Natural killer cell (primary cell): ENCODE results near the gene XCR1. TPM values are rescaled to one million over a fixed set of nuclear protein-coding genes. Genes with fewer than 3 reads are reported as not detected.
"Not testable (repeated sequence)": the region's sequence is repeated elsewhere in the genome, so short reads cannot be mapped to it uniquely, and the experiment has no call there.

Source experiments
- ATAC-seq, 3 donors: fragments of 150-1000 bp in 2 of 3; fragments of 200-7000 bp in 1 of 3; cut with Tn5 transposase; 1 replicate in 1 of 3; 2 replicates in 2 of 3; pipeline ENCODE4 v1.10.0; 2021; ENCODE audit warnings: mild to moderate bottlenecking in 2 of 3, moderate library complexity in 2 of 3
- DNase-seq, 2 donors: peaks; one replicate each; pipeline versions ENCODE4 v3.0.0 to v3.0.0-alpha.2; 2013 to 2021; ENCODE audit warnings: mixed read lengths in 1 of 2
- H3K27ac ChIP-seq: one replicate; pipeline ENCODE4 v1.5.1; 2013; ENCODE audit warnings: mild to moderate bottlenecking, low read length
- H3K27me3 ChIP-seq: one replicate; pipeline ENCODE4 v1.6.1; 2013; ENCODE audit warnings: low read length; ENCODE audit not compliant: control insufficient read depth, insufficient read depth
- H3K36me3 ChIP-seq: one replicate; pipeline ENCODE4 v1.6.1; 2013; ENCODE audit warnings: low read length; ENCODE audit not compliant: control insufficient read depth, insufficient read depth
- H3K4me1 ChIP-seq: one replicate; pipeline ENCODE4 v1.6.1; 2013; ENCODE audit warnings: low read length; ENCODE audit not compliant: control insufficient read depth, insufficient read depth
- H3K4me3 ChIP-seq: one replicate; pipeline ENCODE4 v1.5.1; 2013; ENCODE audit warnings: low read length
- H3K9me3 ChIP-seq: one replicate; pipeline ENCODE4 v1.6.1; 2013; ENCODE audit warnings: low read length; ENCODE audit not compliant: control insufficient read depth, insufficient read depth
- H3K27ac Mint-ChIP-seq, 2 donors: one replicate each; pipeline ENCODE4 v1.8.0; 2022; ENCODE audit warnings: mild to moderate bottlenecking in 2 of 2, mixed read lengths in 2 of 2, moderate library complexity in 1 of 2
- H3K27me3 Mint-ChIP-seq, 2 donors: one replicate each; pipeline ENCODE4 v1.8.0; 2022; ENCODE audit warnings: low read depth in 2 of 2, mixed read lengths in 2 of 2
- H3K36me3 Mint-ChIP-seq: one replicate; pipeline ENCODE4 v1.8.0; 2022; ENCODE audit warnings: mixed read lengths
- H3K4me1 Mint-ChIP-seq, 2 donors: one replicate each; pipeline ENCODE4 v1.8.0; 2022; ENCODE audit warnings: mixed read lengths in 2 of 2
- H3K4me3 Mint-ChIP-seq: one replicate; pipeline ENCODE4 v1.8.0; 2022; ENCODE audit warnings: mild to moderate bottlenecking, moderate library complexity, mixed read lengths
- H3K9me3 Mint-ChIP-seq, 2 donors: one replicate each; pipeline ENCODE4 v1.8.0; 2022; ENCODE audit warnings: mixed read lengths in 2 of 2
- WGBS: methylation state at CpG from one replicate; pipeline ENCODE4 v1.1.7; 2013; ENCODE audit warnings: missing lambda C conversion rate; ENCODE audit not compliant: insufficient coverage; 5-methylcytosine and 5-hydroxymethylcytosine counted together
- intact Hi-C: fragments of 100-400 bp; cut with micrococcal nuclease; formaldehyde crosslinking; loops from one replicate; pipeline ENCODE4 v1.14.2; 2022
- total RNA-seq, 4 donors: library from RNA; stranded (reverse); fragments of 120-200 nt in 1 of 4; gene quantifications; one replicate each; pipeline versions ENCODE4 v1.2.3 to v1.2.4, GENCODE V29; 2013 to 2022
- TF ChIP-seq, protein P1 (sequence below): fragments of 200-600 bp; IDR thresholded peaks from one replicate; pipeline ENCODE4 v1.8.0; 2022; ENCODE audit warnings: antibody characterized with exemption

The XCR1 gene
- total RNA-seq, 3 donors from 2014 or later (not counting 1 experiment from before 2014, with no cell fraction given): 0.21 TPM; not detected in 2

DNA sequence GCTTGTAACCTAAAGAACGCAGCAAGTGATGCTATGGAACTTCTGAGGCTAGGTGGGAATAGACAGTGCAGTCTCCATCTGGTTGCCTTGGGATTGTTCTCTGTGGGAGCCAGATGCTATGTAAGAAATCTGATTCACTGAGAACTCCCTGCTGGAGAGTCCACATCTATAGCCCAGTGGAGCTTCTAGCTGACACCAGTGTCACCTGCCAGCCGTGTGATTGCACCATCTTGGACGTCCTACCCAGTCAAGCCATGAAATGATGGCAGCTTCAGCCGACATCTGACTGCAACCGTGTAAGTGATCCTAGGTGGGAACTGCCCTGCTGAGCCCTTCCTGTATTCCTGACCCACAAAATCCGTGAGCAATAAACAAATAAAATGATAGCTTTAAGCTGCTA is 19.2 kb downstream of the XCR1 start:
- TF ChIP-seq, protein P1, sequence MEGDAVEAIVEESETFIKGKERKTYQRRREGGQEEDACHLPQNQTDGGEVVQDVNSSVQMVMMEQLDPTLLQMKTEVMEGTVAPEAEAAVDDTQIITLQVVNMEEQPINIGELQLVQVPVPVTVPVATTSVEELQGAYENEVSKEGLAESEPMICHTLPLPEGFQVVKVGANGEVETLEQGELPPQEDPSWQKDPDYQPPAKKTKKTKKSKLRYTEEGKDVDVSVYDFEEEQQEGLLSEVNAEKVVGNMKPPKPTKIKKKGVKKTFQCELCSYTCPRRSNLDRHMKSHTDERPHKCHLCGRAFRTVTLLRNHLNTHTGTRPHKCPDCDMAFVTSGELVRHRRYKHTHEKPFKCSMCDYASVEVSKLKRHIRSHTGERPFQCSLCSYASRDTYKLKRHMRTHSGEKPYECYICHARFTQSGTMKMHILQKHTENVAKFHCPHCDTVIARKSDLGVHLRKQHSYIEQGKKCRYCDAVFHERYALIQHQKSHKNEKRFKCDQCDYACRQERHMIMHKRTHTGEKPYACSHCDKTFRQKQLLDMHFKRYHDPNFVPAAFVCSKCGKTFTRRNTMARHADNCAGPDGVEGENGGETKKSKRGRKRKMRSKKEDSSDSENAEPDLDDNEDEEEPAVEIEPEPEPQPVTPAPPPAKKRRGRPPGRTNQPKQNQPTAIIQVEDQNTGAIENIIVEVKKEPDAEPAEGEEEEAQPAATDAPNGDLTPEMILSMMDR: no peak
- Mint-ChIP-seq H3K4me1 (peaks cover 14% of the 10 kb centered on the region in 2 donors), H3K36me3 (no peaks in the 10 kb centered on the region)

DNA sequence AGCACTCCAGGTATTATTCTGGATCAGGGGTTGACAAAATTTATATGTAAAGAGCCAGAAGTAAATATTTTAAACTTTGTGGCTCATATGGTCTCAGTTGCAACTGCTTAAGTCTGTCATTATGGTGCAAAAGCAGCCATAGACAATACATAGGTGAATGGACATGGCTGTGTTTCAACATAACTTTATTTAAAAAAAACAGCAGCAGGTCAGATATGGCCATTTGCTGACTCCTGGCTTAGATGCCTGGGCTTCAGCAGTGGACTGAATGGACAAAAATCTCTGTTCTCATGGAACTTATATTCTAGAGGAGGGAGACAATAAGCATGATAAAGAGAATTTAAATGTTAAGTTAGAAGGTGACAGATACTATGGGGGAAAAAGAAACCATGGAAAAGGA is 20.0 kb downstream of the XCR1 start:
- Mint-ChIP-seq H3K27ac (no peak overlapping the region), H3K9me3 (no peaks in the 10 kb centered on the region), H3K27me3 (peaks cover 27 to 46% of the 10 kb centered on the region in 2 donors), H3K4me3 (no peak overlapping the region), H3K36me3 (no peaks in the 10 kb centered on the region), H3K4me1 (peaks cover 6% of the 10 kb centered on the region in 2 donors)
- DNase-seq: no peak
- TF ChIP-seq, protein P1: no peak
- Histone ChIP-seq H3K27ac (no peak overlapping the region), H3K4me3 (no peak overlapping the region), H3K9me3 (no peaks in the 10 kb centered on the region), H3K36me3 (no peaks in the 10 kb centered on the region), H3K27me3 (peaks cover 2% of the 10 kb centered on the region), H3K4me1 (peaks cover 7% of the 10 kb centered on the region)
- ATAC-seq: no peak
- intact Hi-C loops: no loop called here

More for the DNA sequence above, 19.2 kb downstream of the XCR1 start:
- intact Hi-C loops: no loop called here
- H3K4me1 ChIP-seq: peaks cover 14% of the 10 kb centered on the region
- H3K27me3 ChIP-seq: peaks cover 4% of the 10 kb centered on the region
- no peak overlapping the region for H3K27ac ChIP-seq
- DNase-seq: no peak
- H3K4me3 ChIP-seq: no peak overlapping the region
- H3K9me3 Mint-ChIP-seq: no peaks in the 10 kb centered on the region
- WGBS: 97% methylated on average over 6 of the region's 6 CpGs
- no peaks in the 10 kb centered on the region for H3K9me3 ChIP-seq
- ATAC-seq: no peak
- no peak overlapping the region for H3K4me3 Mint-ChIP-seq
- H3K27ac Mint-ChIP-seq: no peak overlapping the region
- H3K36me3 ChIP-seq: no peaks in the 10 kb centered on the region
- H3K27me3 Mint-ChIP-seq: peaks cover 31 to 52% of the 10 kb centered on the region in 2 donors

GRCh38 chr3:46006238-46007032 is 20.8 kb downstream of the XCR1 start:
- H3K27ac Mint-ChIP-seq: no peak overlapping the region
- ATAC-seq: no peak
- H3K9me3 Mint-ChIP-seq: no peaks in the 10 kb centered on the region
- Histone ChIP-seq H3K9me3 (no peaks in the 10 kb centered on the region), H3K27me3 (peaks cover 2% of the 10 kb centered on the region), H3K27ac (no peak overlapping the region), H3K4me3 (no peak overlapping the region), H3K4me1 (peaks cover 5% of the 10 kb centered on the region), H3K36me3 (no peaks in the 10 kb centered on the region)
- H3K27me3 Mint-ChIP-seq: peaks cover 26 to 44% of the 10 kb centered on the region in 2 donors
- WGBS: 83% methylated on average over 4 of the region's 5 CpGs
- no peak overlapping the region for H3K4me3 Mint-ChIP-seq
- intact Hi-C loops: no loop called here
- H3K36me3 Mint-ChIP-seq: no peaks in the 10 kb centered on the region
- TF ChIP-seq, protein P1: no peak
- DNase-seq: no peak
- peaks cover 4 to 5% of the 10 kb centered on the region in 2 donors for H3K4me1 Mint-ChIP-seq

- H3K27me3 Mint-ChIP-seq: peaks cover 13 to 38% of the 10 kb centered on the region in 2 donors
- H3K36me3 ChIP-seq, DNase-seq, H3K27ac ChIP-seq, H3K4me1 Mint-ChIP-seq, ATAC-seq, H3K36me3 Mint-ChIP-seq, H3K27ac Mint-ChIP-seq, H3K27me3 ChIP-seq, H3K9me3 Mint-ChIP-seq, H3K4me1 ChIP-seq, H3K4me3 ChIP-seq, H3K9me3 ChIP-seq, H3K4me3 Mint-ChIP-seq, intact Hi-C loops: not testable (repeated sequence)
These were observed 23.6 kb downstream of the XCR1 start for GRCh38 chr3:46003706-46004105.
